Muscle of back (tissue), 11 donors: ENCODE measurements around the gene MTRF1L. TPM values are rescaled to one million over a fixed set of nuclear protein-coding genes. Genes with fewer than 3 reads are reported as not detected.
"Not testable (repeated sequence)": the region's sequence is repeated elsewhere in the genome, so short reads cannot be mapped to it uniquely, and the experiment has no call there.

Experiments
- DNase-seq, 3 donors: peaks; one replicate each; pipeline versions ENCODE4 v3.0.0 to v3.0.0-alpha.2; 2013
- polyA plus RNA-seq, 10 donors: library from polyadenylated mRNA; unstranded; fragments of 120-200 nt; gene quantifications; one replicate each; pipeline ENCODE4 v1.2.1, GENCODE V29; 2013; ENCODE audit not compliant: insufficient read length in 10 of 10

The MTRF1L gene
- polyA plus RNA-seq, 10 donors, result 14.3 to 26.1 (median 20.3) TPM

DNA sequence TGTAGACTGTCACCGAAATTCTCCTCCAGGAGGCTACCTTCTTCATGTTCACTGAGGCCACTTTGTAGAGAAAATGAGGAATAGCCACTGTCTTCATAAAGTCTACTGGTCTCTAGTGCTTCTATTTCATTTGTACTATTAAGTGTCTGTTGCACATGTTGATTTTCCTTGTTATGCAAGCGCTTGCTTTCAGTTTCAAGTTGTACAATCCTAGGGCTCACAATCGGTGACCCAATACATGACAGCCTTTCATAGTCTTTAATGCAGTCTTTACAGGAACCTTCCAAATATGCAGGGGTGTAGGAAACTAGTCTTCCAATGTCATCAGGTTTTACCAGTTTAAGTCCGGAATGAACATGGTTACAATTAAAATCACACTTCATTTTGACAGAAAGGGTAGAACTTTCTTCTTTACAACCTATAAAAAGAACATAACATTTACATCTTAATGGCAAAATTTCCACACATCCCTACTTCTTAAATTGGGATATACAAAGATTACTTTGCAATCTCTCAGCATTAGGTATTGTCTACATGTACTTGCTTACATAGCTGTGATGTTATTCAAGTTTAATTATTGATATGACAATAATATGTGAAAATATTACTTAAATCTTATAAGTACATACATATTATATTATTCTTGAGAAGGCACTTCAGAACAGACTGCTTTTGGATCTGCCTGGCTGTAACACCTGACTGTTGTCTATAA lies 27.1 kb downstream of the MTRF1L start:
- peak in 1 of 3 donors; percentile 9 for DNase-seq

DNA sequence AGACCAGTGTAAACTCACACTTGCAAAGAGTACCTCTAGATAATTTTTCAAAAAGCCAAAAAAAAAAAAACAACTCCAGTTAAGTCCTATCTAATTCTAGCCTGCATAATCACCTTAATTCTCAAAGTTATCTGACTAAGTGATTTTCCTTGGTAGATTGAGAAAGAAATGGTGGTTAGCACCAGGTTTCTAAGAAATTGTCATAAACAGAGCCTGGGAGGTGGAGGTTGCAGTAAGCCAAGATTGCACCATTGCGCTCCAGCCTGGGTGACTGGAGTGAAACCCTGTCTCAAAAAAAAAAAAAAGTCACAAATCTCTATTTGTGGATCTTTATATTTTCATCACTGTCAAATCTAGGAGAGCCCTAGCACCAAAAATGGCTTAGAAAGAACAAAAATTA lies 28.6 kb downstream of the MTRF1L start:
- DNase-seq, result no peak

DNA sequence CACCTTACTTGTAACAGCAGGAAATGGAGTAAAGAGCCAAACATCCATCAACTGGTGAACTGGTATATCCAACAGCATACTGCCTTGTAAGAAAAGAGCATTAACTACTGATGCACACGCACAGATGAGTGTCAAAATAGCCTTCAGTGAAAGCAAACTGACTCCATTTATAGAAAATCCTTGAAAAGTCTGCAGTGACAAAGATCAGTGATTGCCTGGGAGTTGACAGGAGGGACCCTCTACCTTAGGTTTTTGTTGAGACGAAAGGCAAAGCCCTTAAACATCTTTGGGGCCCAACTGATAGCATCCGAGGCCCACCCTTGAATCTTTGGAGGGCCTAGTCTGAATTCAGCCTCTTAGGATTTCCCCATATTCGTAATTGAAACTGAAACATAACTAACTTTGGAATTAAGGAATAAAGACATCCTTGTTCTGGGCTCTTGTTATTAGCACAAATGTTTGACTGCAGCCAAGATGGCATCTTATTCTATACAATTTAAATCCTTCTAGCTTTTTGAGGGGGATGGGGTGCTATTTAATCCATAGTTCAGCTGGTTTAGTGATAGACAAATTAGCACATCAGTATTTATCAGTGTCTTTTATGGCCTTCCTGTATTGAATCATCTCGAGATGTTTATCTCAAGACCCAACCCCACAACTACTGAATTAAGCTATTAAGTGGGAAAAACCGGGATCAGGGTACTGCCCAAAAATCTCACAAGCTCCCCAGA lies 32.7 kb downstream of the MTRF1L start:
- DNase-seq, result no peak

- not testable (repeated sequence) for DNase-seq
Observed at GRCh38 chr6:152966168-152966894, 36.2 kb downstream of the MTRF1L start.

DNA sequence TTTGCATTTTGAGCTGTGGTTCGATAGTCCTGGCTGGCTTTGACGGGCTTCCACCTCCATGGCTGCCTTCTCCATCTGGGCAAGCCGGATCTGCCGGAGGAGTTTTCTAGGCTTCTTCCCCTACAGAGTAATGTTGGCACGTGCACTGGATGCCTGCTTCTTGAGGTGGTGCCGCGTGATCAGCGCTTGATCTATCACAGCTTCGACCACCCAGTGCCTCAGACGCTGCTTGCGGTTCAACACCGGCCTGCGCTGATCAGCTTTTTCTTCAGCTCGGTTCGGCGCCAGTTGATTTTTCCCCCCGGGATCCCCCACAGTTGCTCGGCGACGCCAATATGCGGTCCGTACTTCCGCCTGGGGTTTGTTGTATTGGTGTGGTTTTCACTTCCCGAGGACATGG lies 43.2 kb downstream of the MTRF1L start:
- DNase-seq, result no peak

DNA sequence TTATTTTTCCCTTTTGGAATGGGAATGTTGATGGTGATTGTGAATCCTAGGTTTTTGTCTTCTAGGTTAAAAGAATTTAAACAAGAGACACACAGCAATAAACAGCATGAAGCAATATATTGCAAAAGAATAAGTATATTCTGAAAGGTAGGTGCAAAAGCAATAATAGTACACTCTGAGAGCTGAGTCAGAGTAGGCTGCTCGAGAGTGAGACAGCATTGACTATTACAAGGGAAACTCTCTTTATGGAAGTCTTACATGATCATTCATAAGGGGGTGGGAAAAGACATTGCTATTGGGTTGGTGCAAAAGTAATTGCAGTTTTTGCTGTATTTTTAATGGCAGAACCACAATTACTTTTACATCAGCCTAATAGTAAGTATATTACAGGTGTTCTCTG lies 44.7 kb downstream of the MTRF1L start:
- no peak for DNase-seq

GRCh38 chr6:152954443-152954842 lies 48.1 kb downstream of the MTRF1L start:
- no peak for DNase-seq

DNA sequence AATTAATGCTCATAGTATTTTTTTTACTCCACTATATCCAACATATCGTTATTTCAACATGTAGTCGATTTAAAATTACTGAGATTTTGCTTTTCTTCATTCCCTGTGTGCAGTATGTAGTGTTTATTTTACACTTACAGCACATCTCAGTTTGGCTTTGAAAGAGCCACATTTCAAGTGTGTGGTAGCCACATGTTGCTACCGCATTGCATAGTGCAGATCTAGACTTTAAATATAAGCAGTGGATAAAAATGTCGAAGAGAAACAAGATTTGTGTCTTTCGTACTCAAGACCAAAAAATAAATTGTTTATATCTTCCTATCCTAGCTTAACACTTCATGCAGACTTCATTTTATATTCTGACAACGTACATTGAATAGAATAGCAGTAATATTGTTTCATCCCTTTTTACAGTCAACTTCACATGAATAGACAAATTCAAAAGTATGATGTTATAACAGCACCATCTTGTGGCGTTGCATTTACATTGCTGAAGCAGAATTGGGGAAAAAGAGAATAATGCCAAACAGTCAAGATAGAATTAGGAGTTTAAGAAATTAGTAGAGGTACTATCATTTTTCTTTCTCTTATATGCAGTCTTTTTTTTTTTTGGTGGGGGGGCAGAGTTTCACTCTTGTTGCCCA lies 49.5 kb downstream of the MTRF1L start:
- DNase-seq, result peak; percentile 14 to 43 (median 17)

- DNase-seq, result no peak
Observed at GRCh38 chr6:152952045-152952444, 50.5 kb downstream of the MTRF1L start.

DNA sequence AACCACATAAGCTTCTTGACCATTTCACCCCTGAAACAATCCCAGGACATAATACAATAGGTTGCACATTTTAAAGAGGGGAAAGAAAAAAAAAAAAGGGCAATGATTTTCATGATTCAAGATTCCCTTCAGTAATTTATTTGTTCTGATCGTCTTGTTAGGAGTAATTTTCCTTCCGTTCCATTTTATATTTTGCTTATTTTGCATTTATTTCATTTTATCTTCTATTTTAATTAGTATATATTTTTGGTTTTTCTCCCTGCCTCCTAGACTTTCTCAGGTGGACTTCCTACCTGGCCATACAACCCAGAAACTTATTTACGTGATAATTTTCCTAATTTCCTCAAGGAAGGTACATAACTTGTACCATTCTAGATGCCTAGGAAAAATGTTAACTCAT lies 52.3 kb downstream of the MTRF1L start:
- DNase-seq, result no peak

DNA sequence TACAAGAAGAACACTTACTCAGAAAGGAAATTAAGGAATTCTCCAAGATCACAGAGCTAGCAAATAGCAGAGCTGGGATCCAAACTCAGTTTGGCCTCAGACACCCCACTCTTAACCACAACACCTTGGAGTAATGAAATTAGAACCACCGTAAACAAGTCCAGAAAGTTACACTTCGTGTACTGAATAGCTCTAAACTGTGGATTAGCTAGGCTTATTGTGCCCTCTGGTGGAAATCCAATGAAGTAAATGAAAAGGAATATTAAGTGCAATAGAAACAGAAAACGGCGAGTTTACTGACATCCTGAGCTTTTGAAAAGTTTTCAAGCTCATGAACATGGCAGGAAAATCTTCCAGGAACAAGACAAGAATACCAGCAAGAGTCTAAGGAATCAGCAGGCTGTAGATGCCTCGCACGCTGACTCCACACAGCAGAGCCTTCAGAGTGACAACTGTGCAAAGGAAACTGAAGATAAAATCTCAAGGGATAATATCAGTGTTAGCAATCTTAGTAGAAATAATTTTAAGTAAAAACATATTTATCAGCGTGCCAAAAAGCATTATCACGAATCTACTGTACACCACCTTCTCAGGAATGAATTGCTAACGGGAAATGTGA lies 54.2 kb downstream of the MTRF1L start:
- peak; percentile 24 to 62 (median 36) for DNase-seq

DNA sequence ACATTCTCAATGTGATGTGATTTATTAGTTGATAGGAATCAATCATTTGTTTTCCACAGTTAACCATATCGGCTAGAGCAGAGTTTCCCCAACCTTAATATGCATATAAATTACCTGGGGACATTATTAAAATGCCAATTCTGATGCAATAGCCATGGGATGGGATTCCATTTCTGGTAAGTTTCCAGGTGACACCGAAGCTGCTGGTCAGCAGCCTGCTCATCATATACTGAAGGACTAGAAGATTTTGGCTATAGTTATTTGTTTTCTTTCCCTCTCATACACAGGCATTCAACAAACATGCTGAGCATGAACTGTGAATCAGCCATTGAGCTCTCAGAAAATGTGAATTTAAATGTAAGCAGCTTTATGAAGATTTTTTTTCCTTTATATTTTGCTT lies 55.5 kb downstream of the MTRF1L start:
- DNase-seq, result no peak

DNA sequence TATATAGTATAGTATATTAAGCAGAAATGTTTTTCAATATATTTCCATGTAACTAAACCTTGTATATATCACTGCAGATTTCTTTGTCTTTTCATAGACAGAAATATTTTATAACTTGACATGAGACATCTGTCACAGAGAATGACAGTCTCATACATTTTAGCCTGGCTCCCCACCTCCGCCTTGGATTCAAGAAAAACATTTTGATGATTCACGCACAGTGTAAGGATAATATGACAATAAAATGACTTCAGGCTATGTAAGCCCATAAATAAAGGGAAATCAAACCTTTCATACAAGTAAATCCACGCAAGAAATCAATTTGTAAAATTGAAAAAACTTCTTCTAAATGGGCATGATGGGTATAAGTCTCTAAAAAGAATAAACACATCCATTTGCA lies 56.0 kb downstream of the MTRF1L start:
- no peak for DNase-seq

GRCh38 chr6:152943260-152943897 lies 59.1 kb downstream of the MTRF1L start:
- no peak for DNase-seq

- DNase-seq, result no peak
Observed at GRCh38 chr6:152942319-152942869, 60.1 kb downstream of the MTRF1L start.

- DNase-seq, result no peak
Observed at GRCh38 chr6:152941746-152942145, 60.8 kb downstream of the MTRF1L start.
